Kidney (tissue), 14 donors: ENCODE measurements around the gene CLASRP. TPM values are rescaled to one million over a fixed set of nuclear protein-coding genes. Genes with fewer than 3 reads are reported as not detected.

Experiments used
- DNase-seq, 5 donors: peaks; one replicate each; pipeline ENCODE4 v3.0.0-alpha.2; 2013 to 2020
- FAIRE-seq: peaks from 2 replicates; lab custom pipeline; 2012; peaks lifted over from hg19 to GRCh38; lab: Jason Lieb, UNC
- H3K27ac ChIP-seq, 2 donors: one replicate each; pipeline ENCODE4 v1.7.0; 2013; ENCODE audit warnings: low read depth in 2 of 2, low read length in 2 of 2, inconsistent platforms in 1 of 2
- H3K27me3 ChIP-seq: one replicate; pipeline ENCODE4 v1.7.1; 2013; ENCODE audit warnings: low read length, inconsistent platforms; ENCODE audit not compliant: control insufficient read depth, insufficient read depth
- H3K36me3 ChIP-seq, 3 donors: one replicate each; pipeline versions ENCODE4 v1.7.0 to v1.7.1; 2013; ENCODE audit warnings: low read length in 3 of 3, control low read depth in 1 of 3, inconsistent platforms in 1 of 3; ENCODE audit not compliant: insufficient read depth in 3 of 3, control insufficient read depth in 2 of 3
- H3K4me1 ChIP-seq, 3 donors: one replicate each; pipeline versions ENCODE4 v1.7.0 to v1.7.1; 2013; ENCODE audit warnings: low read length in 3 of 3, inconsistent platforms in 1 of 3, low read depth in 1 of 3; ENCODE audit not compliant: control insufficient read depth in 2 of 3, insufficient read depth in 2 of 3
- H3K4me3 ChIP-seq, 3 donors: one replicate each; pipeline versions ENCODE4 v1.7.0 to v1.8.1; 2013; ENCODE audit warnings: low read length in 3 of 3, control low read depth in 1 of 3, inconsistent platforms in 1 of 3
- H3K9ac ChIP-seq, 3 donors: one replicate each; pipeline versions ENCODE4 v1.7.0 to v1.7.1; 2013; ENCODE audit warnings: low read length in 3 of 3, control low read depth in 1 of 3, inconsistent platforms in 1 of 3
- H3K9me3 ChIP-seq, 3 donors: one replicate each; pipeline versions ENCODE4 v1.7.0 to v1.7.1; 2013; ENCODE audit warnings: low read length in 3 of 3, control low read depth in 1 of 3, inconsistent platforms in 1 of 3; ENCODE audit not compliant: control insufficient read depth in 2 of 3, insufficient read depth in 1 of 3
- intact Hi-C: fragments of 100-400 bp; cut with DNase I; formaldehyde crosslinking; loops from one replicate; pipeline ENCODE4 v1.11.1; 2022
- polyA plus RNA-seq: library from polyadenylated mRNA; stranded (reverse); fragments of 350-450 nt; fragmentation: Illumina TruSeq; extraction: RNeasy Lipid Tissue Mini Kit (QIAGEN cat#74804); gene quantifications from one replicate; pipeline ENCODE4 v1.2.3, GENCODE V29; 2014; ENCODE audit warnings: low read depth, low replicate concordance; ENCODE audit not compliant: insufficient read depth
- total RNA-seq: library from RNA; stranded (reverse); fragmentation: NEBNext Ultra II Directional; extraction: Animal tissue kit (Norgen Biotek cat#: 25700); gene quantifications from one replicate; pipeline ENCODE4 v1.2.1, GENCODE V29; 2021
- TF ChIP-seq, protein P1 (sequence below): IDR thresholded peaks from 3 replicates; pipeline ENCODE4 v1.5.1; 2012; ENCODE audit warnings: mild to moderate bottlenecking, moderate library complexity, borderline replicate concordance; ENCODE audit not compliant: insufficient read depth; ENCODE audit errors: extremely low read depth
- donor health status: control.
- donor health status: control.
- donor health status: control.
- donor health status: control.
- donor health status: control.
- donor health status: DM: yes; HTN: yes; CAD: no.
- donor health status: Normal renal cell carcinoma (clear cell type).

Gene CLASRP
- total and polyA plus RNA-seq, 2 donors from 2014 or later, result 38.0 to 83.6 TPM

DNA sequence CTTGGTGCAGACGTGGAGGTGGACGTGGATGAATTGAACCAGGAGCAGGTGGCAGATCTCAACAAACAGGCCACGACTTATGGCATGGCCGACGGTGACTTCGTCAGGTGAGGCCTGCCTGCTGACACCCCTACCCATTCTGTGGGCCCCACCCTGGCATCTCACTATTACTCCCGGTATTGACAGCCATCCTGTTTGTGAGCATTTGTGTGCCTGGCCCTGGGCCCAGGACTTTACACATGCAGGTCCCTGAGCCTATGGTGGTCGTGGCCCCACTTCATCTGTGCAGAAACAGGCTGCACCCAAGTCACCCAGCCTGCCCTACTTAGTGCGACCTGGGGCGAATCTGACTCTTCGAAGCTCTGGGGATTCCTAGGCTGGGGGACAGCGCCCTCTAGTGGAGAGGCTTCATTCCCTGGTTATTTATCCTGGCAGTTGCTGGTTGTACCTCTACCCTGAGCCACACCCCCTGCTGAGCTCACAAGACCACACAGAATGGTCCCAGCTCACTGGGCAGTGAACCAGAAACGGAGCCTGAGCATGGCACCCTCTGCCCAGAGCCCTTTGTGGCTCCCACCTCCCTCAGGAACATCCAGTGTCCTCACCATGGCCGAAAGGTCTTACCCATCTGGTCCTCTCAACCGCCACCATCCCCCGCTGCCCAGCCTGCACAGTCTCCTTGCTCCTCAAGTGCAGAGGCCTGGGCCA lies 20.6 kb downstream of the CLASRP start:
- FAIRE-seq, result no peak
- intact Hi-C loops, result no loop called here
- no peaks in the 10 kb centered on the region for H3K27me3 ChIP-seq
- no peak overlapping the region for H3K9ac ChIP-seq
- TF ChIP-seq, protein P1, sequence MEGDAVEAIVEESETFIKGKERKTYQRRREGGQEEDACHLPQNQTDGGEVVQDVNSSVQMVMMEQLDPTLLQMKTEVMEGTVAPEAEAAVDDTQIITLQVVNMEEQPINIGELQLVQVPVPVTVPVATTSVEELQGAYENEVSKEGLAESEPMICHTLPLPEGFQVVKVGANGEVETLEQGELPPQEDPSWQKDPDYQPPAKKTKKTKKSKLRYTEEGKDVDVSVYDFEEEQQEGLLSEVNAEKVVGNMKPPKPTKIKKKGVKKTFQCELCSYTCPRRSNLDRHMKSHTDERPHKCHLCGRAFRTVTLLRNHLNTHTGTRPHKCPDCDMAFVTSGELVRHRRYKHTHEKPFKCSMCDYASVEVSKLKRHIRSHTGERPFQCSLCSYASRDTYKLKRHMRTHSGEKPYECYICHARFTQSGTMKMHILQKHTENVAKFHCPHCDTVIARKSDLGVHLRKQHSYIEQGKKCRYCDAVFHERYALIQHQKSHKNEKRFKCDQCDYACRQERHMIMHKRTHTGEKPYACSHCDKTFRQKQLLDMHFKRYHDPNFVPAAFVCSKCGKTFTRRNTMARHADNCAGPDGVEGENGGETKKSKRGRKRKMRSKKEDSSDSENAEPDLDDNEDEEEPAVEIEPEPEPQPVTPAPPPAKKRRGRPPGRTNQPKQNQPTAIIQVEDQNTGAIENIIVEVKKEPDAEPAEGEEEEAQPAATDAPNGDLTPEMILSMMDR, result peak; percentile 75
- H3K36me3 ChIP-seq, result peaks cover 6 to 60% (median 42%) of the 10 kb centered on the region in 3 donors
- no peak overlapping the region for H3K4me3 ChIP-seq
- H3K4me1 ChIP-seq, result no peaks in the 10 kb centered on the region
- H3K9me3 ChIP-seq, result no peaks in the 10 kb centered on the region
- DNase-seq, result peak; percentile 63 to 79 (median 75)
- no peak overlapping the region for H3K27ac ChIP-seq

DNA sequence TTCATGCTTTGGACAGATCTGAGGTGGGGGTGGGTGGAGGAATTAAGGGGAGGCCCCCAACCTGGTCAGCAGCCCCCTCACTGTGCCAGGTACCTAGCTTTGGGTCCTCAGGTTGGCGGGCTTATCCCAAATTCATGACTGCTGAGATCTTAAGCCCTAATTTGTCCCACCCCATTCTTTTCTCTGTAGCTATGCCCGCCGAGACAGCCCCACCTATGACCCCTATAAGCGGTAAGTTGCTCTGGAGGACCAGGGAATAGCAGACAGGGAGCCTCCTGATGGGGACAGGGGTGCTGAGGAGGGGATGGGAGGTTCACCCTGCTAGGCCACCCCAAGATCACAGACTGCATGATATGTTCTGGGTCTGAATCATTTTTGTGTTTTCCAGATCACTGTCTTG lies 23.1 kb downstream of the CLASRP start:
- Histone ChIP-seq H3K9ac (no peak overlapping the region), H3K4me3 (no peak overlapping the region), H3K27ac (no peak overlapping the region), H3K9me3 (no peaks in the 10 kb centered on the region), H3K27me3 (no peaks in the 10 kb centered on the region), H3K36me3 (peaks cover 3 to 50% (median 34%) of the 10 kb centered on the region in 3 donors), H3K4me1 (no peaks in the 10 kb centered on the region)
- DNase-seq (no peak), FAIRE-seq (no peak)
- TF ChIP-seq, protein P1, result no peak
- intact Hi-C loops, result no loop called here

DNA sequence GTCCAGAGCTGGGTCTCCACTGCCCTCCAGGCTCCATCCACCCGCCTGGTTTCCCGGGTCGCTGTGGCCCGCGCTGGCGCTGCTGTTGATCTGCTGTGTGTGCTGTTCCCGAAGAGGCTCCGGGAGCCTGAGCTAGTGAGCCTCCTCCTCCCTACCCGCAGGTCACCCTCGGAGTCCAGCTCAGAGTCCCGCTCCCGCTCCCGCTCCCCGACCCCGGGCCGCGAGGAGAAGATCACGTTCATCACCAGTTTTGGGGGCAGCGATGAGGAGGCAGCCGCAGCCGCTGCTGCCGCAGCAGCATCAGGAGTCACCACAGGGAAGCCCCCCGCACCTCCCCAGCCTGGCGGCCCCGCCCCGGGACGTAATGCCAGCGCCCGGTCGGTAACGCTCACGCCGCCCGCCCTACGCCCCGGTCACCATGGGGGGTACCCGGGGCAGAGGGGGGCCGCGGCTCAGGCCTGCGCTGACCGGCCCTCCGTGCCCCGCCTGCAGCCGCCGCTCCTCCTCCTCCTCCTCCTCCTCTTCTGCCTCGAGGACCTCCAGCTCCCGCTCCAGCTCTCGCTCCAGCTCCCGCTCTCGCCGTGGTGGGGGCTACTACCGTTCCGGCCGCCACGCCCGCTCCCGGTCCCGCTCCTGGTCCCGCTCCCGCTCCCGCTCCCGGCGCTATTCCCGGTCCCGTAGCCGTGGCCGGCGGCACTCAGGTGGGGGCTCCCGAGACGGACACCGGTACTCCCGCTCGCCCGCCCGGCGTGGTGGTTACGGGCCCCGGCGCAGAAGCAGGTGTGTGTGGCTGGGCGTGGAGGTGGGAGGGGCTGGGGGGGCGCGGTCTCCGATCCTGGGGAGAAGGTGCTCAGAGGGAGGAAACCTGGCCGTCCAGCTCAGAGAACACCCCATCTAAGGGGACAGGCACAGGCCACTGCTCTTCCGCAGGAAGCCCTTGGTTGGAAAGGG lies 25.3 kb downstream of the CLASRP start:
- no peak for FAIRE-seq
- DNase-seq, result no peak
- H3K36me3 ChIP-seq, result peaks cover 3 to 36% (median 25%) of the 10 kb centered on the region in 3 donors

More for the DNA sequence above, 25.3 kb downstream of the CLASRP start:
- no peak overlapping the region for H3K9ac ChIP-seq
- no peaks in the 10 kb centered on the region for H3K9me3 ChIP-seq
- H3K4me1 ChIP-seq, result no peaks in the 10 kb centered on the region
- H3K27ac ChIP-seq, result no peak overlapping the region
- no peaks in the 10 kb centered on the region for H3K27me3 ChIP-seq
- TF ChIP-seq, protein P1, result no peak
- H3K4me3 ChIP-seq, result no peak overlapping the region
- intact Hi-C loops, result no loop called here
